ENCODE measurements around the gene POLG2. TPM values are rescaled to one million over a fixed set of nuclear protein-coding genes. Genes with fewer than 3 reads are reported as not detected.

Gene POLG2
- total and polyA plus RNA-seq, 9 of the 15 experiments (the other 6 are each of a cell fraction or from before 2014, with no cell fraction given): 13.4 to 44.8 (median 37.0) TPM

GRCh38 chr17:64441772-64442540 is 54.9 kb downstream of the POLG2 start:
- peak overlapping the region; percentile 36; the same call in 2 of the 3 replicates for H3K27ac ChIP-seq (ENCODE audit: extremely low read depth, low read depth, low read length)
- peaks cover 17% of the 10 kb centered on the region for H3K9me3 ChIP-seq (replicated peaks; ENCODE audit: control insufficient read depth, insufficient read depth, low read depth, low read length)
- in situ Hi-C loops (cut with MboI) (no loop called here), intact Hi-C loops (cut with micrococcal nuclease) (no loop called here)
- no peak overlapping the region for H3K4me2 ChIP-seq (ENCODE audit: insufficient read depth, low read length)
- H3K4me1 ChIP-seq (replicated peaks in 1 of 2; ENCODE audit: control insufficient read depth in 2 of 2, insufficient read depth in 2 of 2, low read length in 2 of 2): peaks cover 4 to 9% of the 10 kb centered on the region in 2 experiments; a peak in 4 of 5 replicates
- no peaks in the 10 kb centered on the region for H4K20me1 ChIP-seq (replicated peaks; ENCODE audit: control insufficient read depth, insufficient read depth, low read length)
- DNase-seq (ENCODE audit: extremely low read depth in 1 of 4, low spot score in 3 of 4) (peak in 1 of 4 experiments; percentile 38), FAIRE-seq (no peak), ATAC-seq (peak; percentile 78)
- no peaks in the 10 kb centered on the region for H3K79me2 ChIP-seq (ENCODE audit: control insufficient read depth, insufficient read depth, low read length)
- no peaks in the 10 kb centered on the region for H3K36me3 ChIP-seq (ENCODE audit: control insufficient read depth, insufficient read depth, low read length)
- H2AFZ ChIP-seq (ENCODE audit: low read depth, low read length): peak overlapping the region; percentile 52
- no peaks in the 10 kb centered on the region for H3K9me1 ChIP-seq (ENCODE audit: control insufficient read depth, insufficient read depth, low read length)
- no TSS peak for BruUV-seq (replicated peaks)
- POLR2A ChIA-PET: interaction anchor here (1.0 kb wide), 1 partner anchor 48 kb away, joined by 3 read pairs; no protein-coding TSS in a partner anchor
- no peaks in the 10 kb centered on the region for H3K27me3 ChIP-seq (ENCODE audit: control insufficient read depth in 2 of 2, insufficient read depth in 2 of 2, low read length in 2 of 2)
- no peak overlapping the region; a peak in 1 of 4 replicates for H3K9ac ChIP-seq (ENCODE audit: insufficient read depth in 1 of 2, low read depth in 2 of 2, low read length in 2 of 2)
- 18% methylated on average over 10 of the region's 10 CpGs for whole genome bisulfite sequencing (ENCODE audit: insufficient coverage, low coverage, missing lambda C conversion rate)
- H3K4me3 ChIP-seq: no peak overlapping the region
- CTCF ChIA-PET (ENCODE audit: low intra/inter-chr PET ratio): no interaction called here
- TF ChIP-seq RNF2 (IDR thresholded peaks at IDR 0.05) (peak; percentile 53; the same call in 1 of the 2 replicates), CHD7 (IDR thresholded peaks at IDR 0.05; ENCODE audit: low read depth, low read length) (no peak), XRCC3 (IDR thresholded peaks at IDR 0.05) (no peak), PRMT5 (CRISPR knock-in tag; IDR thresholded peaks at IDR 0.05) (no peak), ELF4 (CRISPR knock-in tag; IDR thresholded peaks at IDR 0.05) (no peak), ZNF175 (CRISPR knock-in tag; IDR thresholded peaks at IDR 0.05; ENCODE audit: low read depth) (peak; percentile 87; the same call in 1 of the 2 replicates), FOXP4 (CRISPR knock-in tag; IDR thresholded peaks at IDR 0.05; ENCODE audit: borderline replicate concordance) (no peak), ZNF586 (CRISPR knock-in tag; conservative IDR thresholded peaks at IDR 0.05) (no peak)
